A549 (cell line): ENCODE results near the gene SDF2L1. TPM values are rescaled to one million over a fixed set of nuclear protein-coding genes. Genes with fewer than 3 reads are reported as not detected.

Source experiments
- ATAC-seq, 2 experiments: fragments of 200-7000 bp in 1 of 2; fragments of >200 bp in 1 of 2; cut with Nextera tagmentation in 1 of 2; cut with Tn5 transposase in 1 of 2; 3 replicates each; pipeline versions ENCODE4 v1.8.0 to v1.9.1; 2018 to 2020; ENCODE audit warnings: mild to moderate bottlenecking in 1 of 2, moderate library complexity in 1 of 2
- CTCF ChIA-PET: fragments of 300-600 bp; sonication (Branson Sonifier 250); formaldehyde crosslinking; extraction: SDS; loops from one replicate; lab custom pipeline; 2021; ENCODE audit warnings: antibody characterized with exemption, inconsistent platforms; lab: Yijun Ruan, JAX
- POLR2A ChIA-PET: fragments of 350-600 bp; formaldehyde crosslinking; extraction: SDS; loops from one replicate; lab custom pipeline; 2021; ENCODE audit warnings: antibody characterized with exemption, inconsistent platforms; lab: Yijun Ruan, JAX
- DNase-seq, 2 experiments: peaks; one replicate each; pipeline versions ENCODE4 v3.0.0 to v3.0.0-alpha.2; 2011 to 2016; ENCODE audit warnings: low read depth in 1 of 2, low spot score in 1 of 2
- FAIRE-seq: peaks from 2 replicates; lab custom pipeline; 2011; peaks lifted over from hg19 to GRCh38; lab: Jason Lieb, UNC
- H3K27ac ChIP-seq, 2 experiments: fragments of >200 bp; sonication (Bioruptor Twin); formaldehyde crosslinking; 3 replicates each; pipeline ENCODE4 v1.5.1; 2016 to 2017
- H3K4me1 ChIP-seq: fragments of >200 bp; sonication (Bioruptor Twin); formaldehyde crosslinking; 3 replicates; pipeline ENCODE4 v1.6.1; 2016
- H3K4me2 ChIP-seq: fragments of >200 bp; sonication (Bioruptor Twin); formaldehyde crosslinking; 3 replicates; pipeline ENCODE4 v1.6.1; 2016
- H3K4me3 ChIP-seq: fragments of >200 bp; sonication (Bioruptor Twin); formaldehyde crosslinking; 3 replicates; pipeline ENCODE4 v1.5.1; 2016
- H3K9me3 ChIP-seq: fragments of >200 bp; sonication (Bioruptor Twin); formaldehyde crosslinking; 3 replicates; pipeline ENCODE4 v1.6.1; 2016
- CBX2 ChIP-seq: fragments of 200-600 bp; sonication (generic); IDR thresholded peaks from 2 replicates; pipeline ENCODE4 v1.6.1; 2016; ENCODE audit warnings: low read depth, mild to moderate bottlenecking, borderline replicate concordance
- CBX8 ChIP-seq: fragments of 200-600 bp; sonication (generic); IDR thresholded peaks from 2 replicates; pipeline ENCODE4 v1.6.1; 2016
- CEBPB ChIP-seq, 2 experiments: fragments of >200 bp in 1 of 2; sonication (Bioruptor Twin) in 1 of 2; formaldehyde crosslinking in 1 of 2; IDR thresholded peaks; 2 replicates each; pipeline ENCODE4 v1.6.1; 2012 to 2016
- EHMT2 ChIP-seq: fragments of 200-600 bp; sonication (generic); IDR thresholded peaks from 2 replicates; pipeline ENCODE4 v1.6.1; 2016; ENCODE audit warnings: antibody characterized with exemption, low read depth, mild to moderate bottlenecking, moderate library complexity
- JUN ChIP-seq, 2 experiments: fragments of >200 bp; sonication (Bioruptor Twin); formaldehyde crosslinking; IDR thresholded peaks; 2 replicates in 1 of 2; 3 replicates in 1 of 2; pipeline ENCODE4 v1.6.1; 2016 to 2017
- MYC ChIP-seq: IDR thresholded peaks from 2 replicates; pipeline ENCODE4 v1.6.1; 2012; ENCODE audit warnings: mild to moderate bottlenecking, inconsistent platforms, low read length, improper control_type of control experiment, borderline replicate concordance
- NPAS2 ChIP-seq: fragments of 250-450 bp; sonication (Bioruptor Pico); IDR thresholded peaks from 2 replicates; pipeline ENCODE4 v1.8.0; 2022; ENCODE audit warnings: mild to moderate bottlenecking, moderate library complexity, borderline replicate concordance
- PHF8 ChIP-seq: fragments of 200-600 bp; sonication (generic); IDR thresholded peaks from 2 replicates; pipeline ENCODE4 v1.6.1; 2016; ENCODE audit warnings: low read depth, mild to moderate bottlenecking, antibody characterized with exemption, moderate library complexity, borderline replicate concordance
- RCOR1 ChIP-seq: fragments of 150-350 bp; IDR thresholded peaks from 2 replicates; pipeline ENCODE4 v1.6.1; 2014; ENCODE audit warnings: antibody characterized with exemption, low read length, low read depth
- RNF2 ChIP-seq: fragments of 200-600 bp; sonication (generic); IDR thresholded peaks from 2 replicates; pipeline ENCODE4 v1.6.1; 2016; ENCODE audit warnings: low read depth, mild to moderate bottlenecking, antibody characterized with exemption, moderate library complexity, borderline replicate concordance
- WGBS: methylation state at CpG from one replicate; pipeline ENCODE4 v1.1.6; 2017; ENCODE audit errors: missing lambda C conversion rate; 5-methylcytosine and 5-hydroxymethylcytosine counted together
- polyA plus RNA-seq, 4 experiments: library from polyadenylated mRNA; depleted of rRNA in 3 of 4; stranded (reverse); fragments of >200 nt; fragmentation: RNase III in 1 of 4; extraction: RNeasy Plus Mini Kit Qiagen cat#74134 plus additional on column Dnase treatment in 1 of 4; gene quantifications; 2 replicates in 3 of 4; 3 replicates in 1 of 4; pipeline ENCODE4 v1.2.3, GENCODE V29; 2011 to 2017
- TF ChIP-seq, protein P1 (sequence below): fragments of 450-650 bp; IDR thresholded peaks from 2 replicates; pipeline ENCODE4 v1.6.1; 2014; ENCODE audit warnings: antibody characterized with exemption
- TF ChIP-seq, protein P2 (sequence below): IDR thresholded peaks from 2 replicates; pipeline ENCODE4 v1.6.1; 2012
- TF ChIP-seq, protein P3 (sequence below): IDR thresholded peaks from 2 replicates; pipeline ENCODE4 v1.6.1; 2012; ENCODE audit warnings: low read depth, borderline replicate concordance

The SDF2L1 gene
- polyA plus RNA-seq, 2 of the 4 experiments (the other 2 are of a cell fraction): 13.7 to 41.9 TPM

DNA sequence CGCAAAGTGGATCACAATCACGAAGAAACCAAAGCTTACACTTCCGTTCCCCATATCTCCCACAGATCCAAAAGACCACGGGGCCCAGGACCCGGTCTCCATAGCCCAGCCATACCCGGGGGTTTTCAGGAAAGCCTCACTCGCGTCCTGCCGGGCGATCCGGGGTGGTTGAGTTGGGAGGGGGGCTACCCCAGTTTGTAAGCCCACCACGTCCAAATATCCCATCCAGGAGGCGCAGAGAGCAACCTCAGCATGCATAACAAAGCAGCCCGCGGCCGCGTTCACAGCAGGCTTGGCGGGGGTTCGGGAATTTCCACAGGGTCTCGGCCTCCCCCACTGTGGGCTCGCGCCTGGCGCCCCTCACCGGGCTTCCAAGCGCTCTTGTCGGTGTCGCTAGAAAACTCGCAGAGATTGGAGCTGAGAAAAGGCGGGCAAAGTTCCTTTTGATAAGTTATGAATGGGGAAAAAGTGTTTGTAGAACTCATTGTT, 9.5 kb downstream of the SDF2L1 start:
- TF ChIP-seq, protein P1, sequence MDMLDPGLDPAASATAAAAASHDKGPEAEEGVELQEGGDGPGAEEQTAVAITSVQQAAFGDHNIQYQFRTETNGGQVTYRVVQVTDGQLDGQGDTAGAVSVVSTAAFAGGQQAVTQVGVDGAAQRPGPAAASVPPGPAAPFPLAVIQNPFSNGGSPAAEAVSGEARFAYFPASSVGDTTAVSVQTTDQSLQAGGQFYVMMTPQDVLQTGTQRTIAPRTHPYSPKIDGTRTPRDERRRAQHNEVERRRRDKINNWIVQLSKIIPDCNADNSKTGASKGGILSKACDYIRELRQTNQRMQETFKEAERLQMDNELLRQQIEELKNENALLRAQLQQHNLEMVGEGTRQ: no peak
- TF ChIP-seq RCOR1: no peak
- TF ChIP-seq EHMT2: no peak
- TF ChIP-seq RNF2: peak; percentile 51; the same call in 1 of the 2 replicates
- ChIA-PET CTCF (interaction anchor here (4.0 kb wide), 1 partner anchor 9 kb away, joined by 24 read pairs; the partner anchor contains the start of gene SDF2L1), POLR2A (no interaction called here)
- H3K4me3 ChIP-seq: peak overlapping the region; percentile 55
- H3K9me3 ChIP-seq: no peaks in the 10 kb centered on the region
- DNase-seq (no peak), FAIRE-seq (no peak), ATAC-seq (peak; percentile 13 to 29; a peak in 4 of 6 replicates)
- H3K27ac ChIP-seq: peak overlapping the region in 1 of 2 experiments; percentile 87; a peak in 3 of 6 replicates
- peak overlapping the region; percentile 84 for H3K4me2 ChIP-seq
- 26% methylated on average over 14 of the region's 29 CpGs for WGBS
- no peaks in the 10 kb centered on the region for H3K4me1 ChIP-seq

DNA sequence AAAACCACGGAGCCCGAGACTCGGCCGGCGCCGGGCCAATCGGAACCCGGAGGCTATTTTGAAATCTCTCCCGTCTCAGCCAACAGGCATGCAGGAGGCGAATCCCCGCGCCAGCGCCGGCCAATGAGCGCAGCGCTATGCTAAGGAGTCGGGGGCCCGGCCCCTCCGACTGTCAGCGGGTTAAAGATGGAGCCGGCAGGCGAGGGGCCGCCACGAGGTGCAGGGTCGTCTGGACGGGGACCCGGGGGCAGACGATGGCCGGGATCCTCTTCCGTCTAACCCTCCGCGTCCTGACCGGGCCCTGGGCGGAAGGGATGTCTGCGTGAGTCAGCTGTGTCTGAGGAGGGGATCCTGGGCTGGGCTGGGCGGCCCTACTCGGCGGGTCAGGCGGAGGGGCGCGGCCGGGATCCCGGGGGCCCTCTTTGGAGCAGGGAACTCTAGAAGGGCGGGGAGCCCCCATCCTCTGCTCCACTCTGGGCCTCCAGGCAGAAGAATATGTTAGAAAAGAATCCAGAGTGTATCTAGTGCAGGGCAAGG, 10.0 kb downstream of the SDF2L1 start:
- DNase-seq: peak; percentile 72 to 88
- TF ChIP-seq CBX2 (no peak), NPAS2 (no peak), PHF8 (peak; percentile 44; the same call in 1 of the 2 replicates), CEBPB (IDR thresholded peaks at IDR 0.05) (peak in 1 of 2 experiments; percentile 57; a peak in 2 of 4 replicates), MYC (0 out of 2 replicates have a peak, but pooled peaks have one; percentile 24)
- TF ChIP-seq, protein P2, sequence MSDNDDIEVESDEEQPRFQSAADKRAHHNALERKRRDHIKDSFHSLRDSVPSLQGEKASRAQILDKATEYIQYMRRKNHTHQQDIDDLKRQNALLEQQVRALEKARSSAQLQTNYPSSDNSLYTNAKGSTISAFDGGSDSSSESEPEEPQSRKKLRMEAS: peak; percentile 79
- TF ChIP-seq, protein P3, sequence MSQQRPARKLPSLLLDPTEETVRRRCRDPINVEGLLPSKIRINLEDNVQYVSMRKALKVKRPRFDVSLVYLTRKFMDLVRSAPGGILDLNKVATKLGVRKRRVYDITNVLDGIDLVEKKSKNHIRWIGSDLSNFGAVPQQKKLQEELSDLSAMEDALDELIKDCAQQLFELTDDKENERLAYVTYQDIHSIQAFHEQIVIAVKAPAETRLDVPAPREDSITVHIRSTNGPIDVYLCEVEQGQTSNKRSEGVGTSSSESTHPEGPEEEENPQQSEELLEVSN: peak; percentile 57
- Histone ChIP-seq H3K27ac (peak overlapping the region; percentile 63 to 87), H3K4me2 (peak overlapping the region; percentile 84), H3K4me3 (peak overlapping the region; percentile 55), H3K4me1 (no peaks in the 10 kb centered on the region), H3K9me3 (no peaks in the 10 kb centered on the region)
- ATAC-seq: peak; percentile 96 to 99
- ChIA-PET POLR2A (no interaction called here), CTCF (interaction anchor here (4.0 kb wide), 1 partner anchor 10 kb away, joined by 24 read pairs; the partner anchor contains the start of gene SDF2L1)
- WGBS: under 1% methylated on average over 28 of the region's 44 CpGs
- no peak for FAIRE-seq

DNA sequence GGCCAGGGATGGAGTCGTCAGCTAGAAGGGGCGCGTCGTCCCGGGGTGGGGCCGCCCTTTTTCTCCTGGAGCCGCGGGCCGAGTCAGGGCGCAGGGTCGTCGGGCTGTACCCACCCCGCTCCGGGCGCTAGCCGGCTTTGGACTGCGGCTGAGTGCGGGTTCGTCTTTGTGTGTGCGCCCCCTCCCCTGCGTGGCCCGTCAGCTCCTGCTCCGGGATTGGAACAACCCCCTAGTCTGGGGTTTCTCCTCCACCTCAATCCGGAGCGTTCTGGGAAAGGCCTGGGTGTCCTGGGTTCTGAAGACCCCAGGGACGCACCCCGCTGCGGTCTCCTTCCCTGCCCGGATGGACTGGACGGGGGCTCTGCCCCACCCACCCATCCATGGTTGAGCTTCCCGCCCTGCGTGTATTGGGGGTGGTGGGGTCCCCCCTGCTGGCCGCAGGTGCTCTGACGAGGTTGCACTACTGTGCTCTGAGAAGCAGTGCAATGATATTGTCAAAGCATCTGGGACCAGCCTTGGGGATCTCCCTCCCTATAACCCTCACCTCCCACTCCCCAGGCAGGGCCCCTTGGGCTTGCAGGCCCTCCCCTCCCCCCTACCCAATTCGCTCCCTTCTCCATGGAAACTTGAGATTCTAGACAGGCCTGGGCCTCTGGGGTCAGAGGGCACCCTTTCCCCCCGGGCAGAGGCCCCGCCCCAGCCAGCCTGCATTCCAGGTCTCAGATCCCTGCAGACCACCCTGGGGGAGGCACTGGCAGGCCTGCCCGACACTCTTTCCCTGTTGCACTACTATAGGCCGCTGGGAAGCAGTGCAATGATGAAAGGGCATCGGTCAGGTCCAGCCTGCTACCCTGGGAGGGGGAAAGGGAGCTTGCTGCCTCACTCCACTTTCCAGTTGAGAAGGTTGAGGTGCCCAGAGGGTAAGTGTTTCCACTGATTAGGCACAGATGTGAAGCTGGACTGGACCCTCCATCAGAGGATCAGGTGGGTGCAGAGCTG, 10.7 kb downstream of the SDF2L1 start:
- POLR2A ChIA-PET: no interaction called here
- Histone ChIP-seq H3K4me1 (no peaks in the 10 kb centered on the region), H3K4me2 (peak overlapping the region; percentile 84), H3K27ac (peak overlapping the region; percentile 63 to 87)
- CTCF ChIA-PET: interaction anchor here (1.3 to 4.0 kb wide), 3 partner anchors 11 to 23 kb away, joined by 5 to 24 read pairs (median 5); partner anchors contain the start of genes PPIL2, SDF2L1 and YDJC
- TF ChIP-seq MYC (0 out of 2 replicates have a peak, but pooled peaks have one; percentile 1), CEBPB (IDR thresholded peaks at IDR 0.05) (no peak)
- TF ChIP-seq, all 56 proteins: peak for 1
- peak overlapping the region; percentile 55 for H3K4me3 ChIP-seq
- WGBS: 52% methylated on average over 29 of the region's 40 CpGs
- ATAC-seq: no peak; a peak in 2 of 6 replicates
- DNase-seq: no peak
- FAIRE-seq: no peak
- H3K9me3 ChIP-seq: no peaks in the 10 kb centered on the region

DNA sequence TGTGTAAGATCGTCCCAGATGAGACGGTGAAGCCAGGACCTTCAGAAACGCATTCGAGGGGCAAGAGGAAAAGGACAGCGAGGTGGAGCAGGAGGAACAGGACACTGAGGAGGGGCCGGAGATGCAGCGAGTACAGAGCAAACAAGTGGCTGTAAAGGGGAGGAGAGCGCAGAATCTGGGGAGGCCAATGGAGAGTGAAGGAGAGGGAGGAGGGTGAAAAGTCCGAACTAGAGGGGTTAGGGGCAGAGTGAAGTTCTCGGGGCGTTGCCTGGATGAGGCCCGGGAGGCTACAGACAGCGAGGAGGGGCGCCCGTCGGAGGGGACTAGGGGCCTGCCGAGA, 14.9 kb downstream of the SDF2L1 start:
- ChIA-PET POLR2A (no interaction called here), CTCF (interaction anchor here (1.9 to 2.1 kb wide), 2 partner anchors 10 to 15 kb away, joined by 5 to 9 read pairs; partner anchors contain the start of gene SDF2L1)
- WGBS: 47% methylated on average over 17 of the region's 17 CpGs
- DNase-seq (no peak), FAIRE-seq (no peak), ATAC-seq (peak in 1 of 2 experiments; percentile 28; a peak in 3 of 6 replicates)
- Histone ChIP-seq H3K4me2 (peak overlapping the region; percentile 65), H3K9me3 (no peaks in the 10 kb centered on the region), H3K4me3 (peak overlapping the region; percentile 52), H3K4me1 (0 out of 3 replicates have a peak, but pooled peaks cover 4% of the 10 kb centered on the region), H3K27ac (peak overlapping the region; percentile 52 to 88; a peak in 4 of 6 replicates)
- TF ChIP-seq JUN (IDR thresholded peaks at IDR 0.05) (0 out of 5 replicates have a peak, but pooled peaks of 1 of the 2 experiments have one; percentile 23), CBX8 (no peak)
